Gastroesophageal sphincter (tissue), 3 donors: ENCODE results near the gene CCDC91.
"Not testable (repeated sequence)": the region's sequence is repeated elsewhere in the genome, so short reads cannot be mapped to it uniquely, and the experiment has no call there.

Experiments
- POLR2A ChIP-seq, 2 donors: fragments of 450-650 bp; IDR thresholded peaks; one replicate each; pipeline ENCODE4 v1.6.1; 2017; ENCODE audit warnings: antibody characterized with exemption in 2 of 2, mild to moderate bottlenecking in 2 of 2, moderate library complexity in 1 of 2
- POLR2AphosphoS5 ChIP-seq: sonication (generic); formaldehyde crosslinking; IDR thresholded peaks from one replicate; pipeline ENCODE4 v1.6.1; 2017; ENCODE audit warnings: antibody characterized with exemption
- TF ChIP-seq, protein P1 (sequence below), 4 experiments: fragments of 200-600 bp in 2 of 4; fragments of 450-650 bp in 2 of 4; sonication (generic) in 1 of 4; IDR thresholded peaks; one replicate each; pipeline ENCODE4 v1.5.1; 2017 to 2019; ENCODE audit warnings: antibody characterized with exemption in 4 of 4, mild to moderate bottlenecking in 2 of 4, moderate library complexity in 2 of 4

DNA sequence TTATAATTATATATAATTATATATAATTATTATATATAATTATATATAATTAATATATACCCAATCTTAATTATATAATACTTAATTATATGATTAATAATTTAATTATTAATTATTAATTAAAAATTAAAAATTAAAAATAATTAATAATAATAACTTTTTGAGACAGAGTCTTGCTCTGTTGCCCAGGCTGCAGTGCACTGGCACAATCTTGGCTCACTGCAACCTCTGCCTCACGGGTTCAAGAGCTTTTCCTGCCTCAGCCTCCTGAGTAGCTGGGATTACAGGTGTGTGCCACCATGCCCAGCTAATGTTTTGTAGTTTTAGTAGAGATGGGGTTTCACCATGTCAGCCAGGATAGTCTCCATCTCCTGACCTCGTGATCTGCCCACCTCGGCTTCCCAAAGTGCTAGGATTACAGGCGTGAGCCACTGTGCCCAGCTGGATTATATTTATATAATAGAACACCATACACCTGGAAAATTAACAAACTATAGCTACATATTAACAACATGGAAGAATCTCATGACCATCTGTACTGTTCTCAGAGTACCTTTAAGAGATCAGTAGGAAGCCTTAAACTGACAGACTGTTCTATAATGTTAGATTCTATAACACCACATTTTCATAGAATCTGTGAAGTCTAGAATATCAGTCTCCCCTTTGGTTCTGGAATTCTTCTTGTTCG, 77.8 kb downstream of the CCDC91 start:
- TF ChIP-seq, protein P1, sequence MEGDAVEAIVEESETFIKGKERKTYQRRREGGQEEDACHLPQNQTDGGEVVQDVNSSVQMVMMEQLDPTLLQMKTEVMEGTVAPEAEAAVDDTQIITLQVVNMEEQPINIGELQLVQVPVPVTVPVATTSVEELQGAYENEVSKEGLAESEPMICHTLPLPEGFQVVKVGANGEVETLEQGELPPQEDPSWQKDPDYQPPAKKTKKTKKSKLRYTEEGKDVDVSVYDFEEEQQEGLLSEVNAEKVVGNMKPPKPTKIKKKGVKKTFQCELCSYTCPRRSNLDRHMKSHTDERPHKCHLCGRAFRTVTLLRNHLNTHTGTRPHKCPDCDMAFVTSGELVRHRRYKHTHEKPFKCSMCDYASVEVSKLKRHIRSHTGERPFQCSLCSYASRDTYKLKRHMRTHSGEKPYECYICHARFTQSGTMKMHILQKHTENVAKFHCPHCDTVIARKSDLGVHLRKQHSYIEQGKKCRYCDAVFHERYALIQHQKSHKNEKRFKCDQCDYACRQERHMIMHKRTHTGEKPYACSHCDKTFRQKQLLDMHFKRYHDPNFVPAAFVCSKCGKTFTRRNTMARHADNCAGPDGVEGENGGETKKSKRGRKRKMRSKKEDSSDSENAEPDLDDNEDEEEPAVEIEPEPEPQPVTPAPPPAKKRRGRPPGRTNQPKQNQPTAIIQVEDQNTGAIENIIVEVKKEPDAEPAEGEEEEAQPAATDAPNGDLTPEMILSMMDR (IDR thresholded peaks at IDR 0.05) = not testable (repeated sequence)
- not testable (repeated sequence) for TF ChIP-seq POLR2AphosphoS5; POLR2A (IDR thresholded peaks at IDR 0.05)
